ENCODE results near the gene BRSK1. TPM values are rescaled to one million over a fixed set of nuclear protein-coding genes. Genes with fewer than 3 reads are reported as not detected.

Gene BRSK1
- total RNA-seq, 1 experiment from 2014 or later, result 8.7 TPM

- Histone ChIP-seq H3K36me3 (ENCODE audit: low read depth, low read length) (no peaks in the 10 kb centered on the region), H3K27ac (ENCODE audit: low read length) (no peak overlapping the region), H3K4me2 (ENCODE audit: low read length) (no peak overlapping the region), H3K4me3 (ENCODE audit: low read length) (no peak overlapping the region), H3K9me3 (ENCODE audit: low read length) (no peaks in the 10 kb centered on the region), H3K79me2 (ENCODE audit: low read length) (no peaks in the 10 kb centered on the region), H3F3A (ENCODE audit: low read length, unreplicated experiment) (no peaks in the 10 kb centered on the region), H3K27me3 (ENCODE audit: low read length) (no peaks in the 10 kb centered on the region), H4K20me1 (ENCODE audit: low read length) (no peaks in the 10 kb centered on the region), H3K9me2 (replicated peaks; ENCODE audit: low read length) (no peaks in the 10 kb centered on the region), H3K4me1 (ENCODE audit: insufficient read depth, low read length) (no peaks in the 10 kb centered on the region), H2AFZ (ENCODE audit: low read length) (no peak overlapping the region), H3K9ac (ENCODE audit: low read length) (no peak overlapping the region)
- intact Hi-C loops (cut with micrococcal nuclease), result no loop called here
- DNase-seq, result no peak
- ChIA-PET CTCF (no interaction called here), POLR2A (ENCODE audit: unreplicated experiment) (no interaction called here)
- TF ChIP-seq EZH2 (IDR thresholded peaks at IDR 0.05; ENCODE audit: low read length, unreplicated experiment), result no peak
- no peak for TF ChIP-seq EZH2phosphoT487 (IDR thresholded peaks at IDR 0.05; ENCODE audit: borderline replicate concordance, low read length)
- no peak for ATAC-seq
- BruUV-seq (replicated peaks), result no TSS peak
Measured at GRCh38 chr19:55315956-55316525, 32.2 kb downstream of the BRSK1 start.

GRCh38 chr19:55316646-55317045 is 32.8 kb downstream of the BRSK1 start:
- no peak overlapping the region for H3K9ac ChIP-seq (ENCODE audit: low read length)
- H3K79me2 ChIP-seq (ENCODE audit: low read length), result no peaks in the 10 kb centered on the region
- ChIA-PET POLR2A (ENCODE audit: unreplicated experiment) (no interaction called here), CTCF (no interaction called here)
- BruUV-seq (replicated peaks), result no TSS peak
- DNase-seq (no peak), ATAC-seq (no peak)
- no peaks in the 10 kb centered on the region for H3K27me3 ChIP-seq (ENCODE audit: low read length)
- no peaks in the 10 kb centered on the region for H3F3A ChIP-seq (ENCODE audit: low read length, unreplicated experiment)
- no peaks in the 10 kb centered on the region for H4K20me1 ChIP-seq (ENCODE audit: low read length)
- H3K9me2 ChIP-seq (replicated peaks; ENCODE audit: low read length), result no peaks in the 10 kb centered on the region
- H3K9me3 ChIP-seq (ENCODE audit: low read length), result no peaks in the 10 kb centered on the region
- TF ChIP-seq CTCF (conservative IDR thresholded peaks at IDR 0.05; ENCODE audit: low read depth, low read length) (no peak), EZH2phosphoT487 (IDR thresholded peaks at IDR 0.05; ENCODE audit: borderline replicate concordance, low read length) (no peak), EZH2 (IDR thresholded peaks at IDR 0.05; ENCODE audit: low read length, unreplicated experiment) (no peak)
- H2AFZ ChIP-seq (ENCODE audit: low read length), result no peak overlapping the region
- intact Hi-C loops (cut with micrococcal nuclease), result no loop called here
- no peaks in the 10 kb centered on the region for H3K36me3 ChIP-seq (ENCODE audit: low read depth, low read length)
- H3K4me3 ChIP-seq (ENCODE audit: low read length), result no peak overlapping the region
- H3K4me1 ChIP-seq (ENCODE audit: insufficient read depth, low read length), result no peaks in the 10 kb centered on the region
- no peak overlapping the region for H3K4me2 ChIP-seq (ENCODE audit: low read length)
- H3K27ac ChIP-seq (ENCODE audit: low read length), result no peak overlapping the region

- no peaks in the 10 kb centered on the region for H3K27me3 ChIP-seq (ENCODE audit: low read length)
- H3K9me3 ChIP-seq (ENCODE audit: low read length), result no peaks in the 10 kb centered on the region
- no peaks in the 10 kb centered on the region for H4K20me1 ChIP-seq (ENCODE audit: low read length)
- no peak overlapping the region for H3K9ac ChIP-seq (ENCODE audit: low read length)
- no peaks in the 10 kb centered on the region for H3K9me2 ChIP-seq (replicated peaks; ENCODE audit: low read length)
- no peak for DNase-seq
- TF ChIP-seq CTCF (conservative IDR thresholded peaks at IDR 0.05; ENCODE audit: low read depth, low read length) (no peak), EZH2phosphoT487 (IDR thresholded peaks at IDR 0.05; ENCODE audit: borderline replicate concordance, low read length) (no peak)
- intact Hi-C loops (cut with micrococcal nuclease), result no loop called here
- no peaks in the 10 kb centered on the region for H3K36me3 ChIP-seq (ENCODE audit: low read depth, low read length)
- ChIA-PET POLR2A (ENCODE audit: unreplicated experiment) (no interaction called here), CTCF (no interaction called here)
- no peak overlapping the region for H3K27ac ChIP-seq (ENCODE audit: low read length)
- H3K79me2 ChIP-seq (ENCODE audit: low read length), result no peaks in the 10 kb centered on the region
- peak; percentile 37; the same call in 1 of the 2 replicates for ATAC-seq
- no peak overlapping the region for H2AFZ ChIP-seq (ENCODE audit: low read length)
- H3K4me1 ChIP-seq (ENCODE audit: insufficient read depth, low read length), result no peaks in the 10 kb centered on the region
- no peak overlapping the region for H3K4me3 ChIP-seq (ENCODE audit: low read length)
- no peaks in the 10 kb centered on the region for H3F3A ChIP-seq (ENCODE audit: low read length, unreplicated experiment)
- no peak overlapping the region for H3K4me2 ChIP-seq (ENCODE audit: low read length)
- no TSS peak for BruUV-seq (replicated peaks)
Measured at GRCh38 chr19:55319785-55320184, 36.0 kb downstream of the BRSK1 start.

Measured in PC-3 (cell line).